SK-N-SH (cell line): ENCODE results near the gene VAMP5. TPM values are rescaled to one million over a fixed set of nuclear protein-coding genes. Genes with fewer than 3 reads are reported as not detected.

Experiments
- CTCF ChIA-PET: fragments of 300-600, 350-600 bp; formaldehyde crosslinking; extraction: SDS; loops from one replicate; lab custom pipeline; 2021; lab: Yijun Ruan, JAX
- POLR2A ChIA-PET: fragments of 350-600 bp; sonication (Branson Sonifier 250); formaldehyde crosslinking; extraction: SDS; loops from one replicate; lab custom pipeline; 2020; ENCODE audit warnings: antibody characterized with exemption, inconsistent platforms; lab: Yijun Ruan, JAX
- DNase-seq: peaks from one replicate; pipeline ENCODE4 v3.0.0; 2012
- H2AFZ ChIP-seq: fragments of 200-600 bp; sonication (generic); 2 replicates; pipeline ENCODE4 v1.8.1; 2016; ENCODE audit warnings: antibody characterized with exemption, mild to moderate bottlenecking, low read depth
- H3F3A ChIP-seq: fragments of 200-600 bp; sonication (generic); replicated peaks from 2 replicates; pipeline ENCODE3; 2016; ENCODE audit warnings: antibody characterized with exemption, mild to moderate bottlenecking; ENCODE audit not compliant: insufficient read depth
- H3K27ac ChIP-seq, 2 experiments: fragments of 200-500 bp in 1 of 2; fragments of 200-600 bp in 1 of 2; sonication (Bioruptor generic) in 1 of 2; sonication (generic), shearing (Covaris generic) in 1 of 2; 2 replicates each; pipeline versions ENCODE4 v1.5.1 to v1.6.1; 2014 to 2016; ENCODE audit warnings: low read depth in 2 of 2, inconsistent platforms in 1 of 2, low read length in 1 of 2, mild to moderate bottlenecking in 1 of 2, mixed read lengths in 1 of 2
- H3K27me3 ChIP-seq: fragments of 200-600 bp; sonication (generic), shearing (Covaris generic); 2 replicates; pipeline ENCODE4 v1.6.1; 2016; ENCODE audit warnings: mixed run types; ENCODE audit not compliant: insufficient read depth
- H3K36me3 ChIP-seq, 2 experiments: fragments of 200-500 bp in 1 of 2; fragments of 200-600 bp in 1 of 2; sonication (Bioruptor generic) in 1 of 2; sonication (generic) in 1 of 2; replicated peaks in 1 of 2; 2 replicates each; pipeline versions ENCODE3 to v1.5.1; 2014 to 2016; ENCODE audit warnings: low read length in 1 of 2, mild to moderate bottlenecking in 1 of 2; ENCODE audit not compliant: insufficient read depth in 2 of 2, control insufficient read depth in 1 of 2
- H3K4me1 ChIP-seq, 2 experiments: fragments of 200-500 bp in 1 of 2; fragments of 200-600 bp in 1 of 2; sonication (Bioruptor generic) in 1 of 2; sonication (generic), shearing (Covaris generic) in 1 of 2; 2 replicates each; pipeline versions ENCODE4 v1.5.1 to v1.6.1; 2014 to 2016; ENCODE audit warnings: low read depth in 1 of 2, low read length in 1 of 2, mixed run types in 1 of 2; ENCODE audit not compliant: insufficient read depth in 2 of 2, control insufficient read depth in 1 of 2
- H3K4me2 ChIP-seq: fragments of 200-600 bp; sonication (generic), shearing (Covaris generic); 2 replicates; pipeline ENCODE4 v1.6.1; 2017; ENCODE audit warnings: mixed run types
- H3K4me3 ChIP-seq, 2 experiments: fragments of 200-500 bp in 1 of 2; fragments of 200-600 bp in 1 of 2; sonication (Bioruptor generic) in 1 of 2; sonication (generic), shearing (Covaris generic) in 1 of 2; 2 replicates each; pipeline versions ENCODE4 v1.5.1 to v1.8.1; 2014 to 2016; ENCODE audit warnings: low read depth in 2 of 2, inconsistent platforms in 1 of 2, low read length in 1 of 2, mild to moderate bottlenecking in 1 of 2, mixed read lengths in 1 of 2, moderate library complexity in 1 of 2
- H3K79me2 ChIP-seq: fragments of 200-600 bp; sonication (generic); 2 replicates; pipeline ENCODE4 v1.8.1; 2017; ENCODE audit warnings: mild to moderate bottlenecking; ENCODE audit not compliant: insufficient read depth
- H3K9ac ChIP-seq: fragments of 200-600 bp; sonication (generic); 2 replicates; pipeline ENCODE4 v1.6.1; 2017; ENCODE audit warnings: mixed run types
- H3K9me2 ChIP-seq: fragments of 200-600 bp; sonication (generic); 2 replicates; pipeline ENCODE4 v1.6.1; 2017; ENCODE audit warnings: mixed run types
- H3K9me3 ChIP-seq: fragments of 200-600 bp; sonication (generic); 2 replicates; pipeline ENCODE4 v1.6.1; 2017; ENCODE audit warnings: mixed run types, mild to moderate bottlenecking, moderate library complexity
- H4K20me1 ChIP-seq: fragments of 200-600 bp; sonication (generic); 2 replicates; pipeline ENCODE4 v1.6.1; 2017; ENCODE audit warnings: mild to moderate bottlenecking, mixed run types; ENCODE audit not compliant: insufficient read depth
- CHD2 ChIP-seq: fragments of 150-350 bp; IDR thresholded peaks from 2 replicates; pipeline ENCODE4 v1.6.1; 2018; ENCODE audit warnings: low read length; ENCODE audit not compliant: partially characterized antibody
- CTCF ChIP-seq: fragments of 200-600 bp; sonication (generic); IDR thresholded peaks from 2 replicates; pipeline ENCODE4 v1.6.1; 2017; ENCODE audit warnings: antibody characterized with exemption, mild to moderate bottlenecking, moderate library complexity
- ELF1 ChIP-seq: IDR thresholded peaks from 2 replicates; pipeline ENCODE4 v1.4.0; 2012
- EP300 ChIP-seq, 2 experiments: IDR thresholded peaks; 2 replicates each; pipeline versions ENCODE4 v1.4.0 to v1.6.1; 2012; ENCODE audit warnings: borderline replicate concordance in 1 of 2, low read depth in 1 of 2, low read length in 1 of 2
- FOXM1 ChIP-seq: IDR thresholded peaks from 2 replicates; pipeline ENCODE4 v1.4.0; 2012; ENCODE audit warnings: low read depth, mild to moderate bottlenecking
- GABPA ChIP-seq: IDR thresholded peaks from 2 replicates; pipeline ENCODE4 v1.4.0; 2012; ENCODE audit warnings: low read depth, mild to moderate bottlenecking
- GATA2 ChIP-seq: sonication (generic); formaldehyde crosslinking; IDR thresholded peaks from 2 replicates; pipeline ENCODE4 v1.5.0; 2020; ENCODE audit warnings: mild to moderate bottlenecking, missing genetic modification reagents
- JUND ChIP-seq: IDR thresholded peaks from 2 replicates; pipeline ENCODE4 v1.4.0; 2012
- MAX ChIP-seq: IDR thresholded peaks from 2 replicates; pipeline ENCODE4 v1.4.0; 2012; ENCODE audit warnings: low read depth
- MEF2A ChIP-seq: IDR thresholded peaks from 2 replicates; pipeline ENCODE4 v1.4.0; 2012; ENCODE audit warnings: low read depth, borderline replicate concordance
- MXI1 ChIP-seq: IDR thresholded peaks from 2 replicates; pipeline ENCODE4 v1.6.1; 2012; ENCODE audit warnings: mild to moderate bottlenecking, low read depth, low read length, improper control_type of control experiment
- NRF1 ChIP-seq: IDR thresholded peaks from 2 replicates; pipeline ENCODE4 v1.6.1; 2012; ENCODE audit warnings: low read depth, mild to moderate bottlenecking, low read length
- PBX3 ChIP-seq: IDR thresholded peaks from 2 replicates; pipeline ENCODE4; 2012
- RCOR1 ChIP-seq: fragments of 150-350 bp; IDR thresholded peaks from 2 replicates; pipeline ENCODE4 v1.6.1; 2017; ENCODE audit warnings: antibody characterized with exemption, low read length
- REST ChIP-seq: IDR thresholded peaks from 2 replicates; pipeline ENCODE4 v1.6.1; 2012; ENCODE audit warnings: mild to moderate bottlenecking, low read depth, low read length, moderate library complexity
- RXRA ChIP-seq: IDR thresholded peaks from 2 replicates; pipeline ENCODE4 v1.4.0; 2012; ENCODE audit warnings: low read depth, mild to moderate bottlenecking, borderline replicate concordance
- SIN3A ChIP-seq: IDR thresholded peaks from 2 replicates; pipeline ENCODE4 v1.6.1; 2012; ENCODE audit warnings: low read depth, mild to moderate bottlenecking, low read length, moderate library complexity, borderline replicate concordance
- SMC3 ChIP-seq: IDR thresholded peaks from 2 replicates; pipeline ENCODE4 v1.6.1; 2012; ENCODE audit warnings: low read depth, low read length, improper control_type of control experiment
- TCF12 ChIP-seq: IDR thresholded peaks from 2 replicates; pipeline ENCODE4 v1.4.0; 2012
- USF2 ChIP-seq: fragments of 150-350 bp; IDR thresholded peaks from 2 replicates; pipeline ENCODE4 v1.6.1; 2017; ENCODE audit warnings: antibody characterized with exemption, low read length, low read depth, borderline replicate concordance
- ZBTB33 ChIP-seq: IDR thresholded peaks from 2 replicates; pipeline ENCODE4 v1.4.0; 2012; ENCODE audit warnings: low read depth, borderline replicate concordance
- WGBS: methylation state at CpG from one replicate; pipeline ENCODE4 v1.1.6; 2017; ENCODE audit warnings: low lambda C conversion rate; 5-methylcytosine and 5-hydroxymethylcytosine counted together
- polyA plus RNA-seq, 3 experiments: library from polyadenylated mRNA; depleted of rRNA; stranded (reverse); fragments of >200 nt; gene quantifications; 2 replicates each; pipeline ENCODE4 v1.2.3, GENCODE V29; 2012

The VAMP5 gene
- polyA plus RNA-seq, 1 of the 3 experiments (the other 2 are of a cell fraction): 12.0 TPM

- TF ChIP-seq REST (no peak), EP300 (IDR thresholded peaks at IDR 0.05; ENCODE audit: borderline replicate concordance in 1 of 2, low read depth in 1 of 2, low read length in 1 of 2) (no peak)
Measured at GRCh38 chr2:85600235-85600575, 16.0 kb downstream of the VAMP5 start (continued).

GRCh38 chr2:85600951-85601770, 16.9 kb downstream of the VAMP5 start:
- Histone ChIP-seq H3K9me2 (no peaks in the 10 kb centered on the region), H3K36me3 (peaks cover 0 to 32% of the 10 kb centered on the region in 2 experiments), H4K20me1 (no peaks in the 10 kb centered on the region), H3K4me1 (peaks cover 4 to 30% of the 10 kb centered on the region in 2 experiments; a peak in 2 of 4 replicates), H3K27ac (no peak overlapping the region), H2AFZ (no peak overlapping the region), H3K9ac (peak overlapping the region; percentile 72; the same call in 1 of the 2 replicates), H3K4me2 (peak overlapping the region; percentile 96), H3F3A (peaks cover 15% of the 10 kb centered on the region), H3K79me2 (peaks cover 29% of the 10 kb centered on the region), H3K27me3 (no peaks in the 10 kb centered on the region), H3K9me3 (no peaks in the 10 kb centered on the region), H3K4me3 (peak overlapping the region; percentile 93 to 98; a peak in 3 of 4 replicates)
- no peak for DNase-seq
- TF ChIP-seq GABPA (no peak), NRF1 (no peak), CHD2 (no peak), ZBTB33 (no peak), RXRA (no peak), TCF12 (no peak), ELF1 (no peak), USF2 (no peak), PBX3 (no peak), EP300 (IDR thresholded peaks at IDR 0.05; ENCODE audit: borderline replicate concordance in 1 of 2, low read depth in 1 of 2, low read length in 1 of 2) (no peak), FOXM1 (no peak), SMC3 (no peak), MAX (no peak), GATA2 (CRISPR knock-in tag) (no peak), MXI1 (no peak), MEF2A (no peak), SIN3A (no peak), RCOR1 (no peak), JUND (no peak), CTCF (no peak)
- ChIA-PET CTCF (interaction anchor here (1.2 to 1.4 kb wide), 2 partner anchors 16 to 52 kb away, joined by 3 read pairs; no protein-coding TSS in a partner anchor), POLR2A (interaction anchor here (0.5 to 2.2 kb wide), 6 partner anchors 9 to 182 kb away, joined by 3 to 7 read pairs (median 5); partner anchors contain the start of genes C2orf68, MAT2A and SH2D6)
- 77% methylated on average over 5 of the region's 6 CpGs for WGBS
